Occipital lobe (tissue), 2 donors: ENCODE measurements around the gene GPR12. TPM values are rescaled to one million over a fixed set of nuclear protein-coding genes. Genes with fewer than 3 reads are reported as not detected.
A peak's percentile ranks its signal among the peaks of the same experiment; 100 is the strongest.
"Not testable (repeated sequence)": the region's sequence is repeated elsewhere in the genome, so short reads cannot be mapped to it uniquely, and the experiment has no call there.

Source experiments
- DNase-seq: peaks from one replicate; lab custom pipeline; 2025; lab: John Stamatoyannopoulos, UW
- total RNA-seq: library from RNA; depleted of rRNA; stranded (reverse); fragments of >200 nt; gene quantifications from one replicate; pipeline ENCODE4 v1.2.3, GENCODE V29; 2014

The GPR12 gene
- total RNA-seq, 1 donor from 2014 or later: 34.8 TPM

DNA sequence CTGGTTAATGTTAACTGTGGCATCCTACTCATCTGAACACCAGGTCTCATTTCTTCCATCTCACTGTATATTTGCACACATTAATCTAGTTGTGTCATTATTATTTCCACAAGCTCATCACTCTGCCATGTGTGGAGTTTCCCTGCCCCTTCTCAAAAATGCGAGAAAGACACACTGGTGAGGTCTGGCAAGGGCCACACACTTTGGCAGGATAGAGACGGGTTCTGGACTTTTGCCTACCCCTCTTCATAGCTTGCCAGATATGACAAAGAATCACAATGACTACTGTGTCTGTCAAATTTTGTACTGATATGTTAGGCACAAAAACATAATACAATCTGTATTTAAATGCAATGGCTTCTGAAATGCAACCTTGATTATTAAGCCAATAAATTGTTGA, 12.9 kb downstream of the GPR12 start:
- no peak for DNase-seq

DNA sequence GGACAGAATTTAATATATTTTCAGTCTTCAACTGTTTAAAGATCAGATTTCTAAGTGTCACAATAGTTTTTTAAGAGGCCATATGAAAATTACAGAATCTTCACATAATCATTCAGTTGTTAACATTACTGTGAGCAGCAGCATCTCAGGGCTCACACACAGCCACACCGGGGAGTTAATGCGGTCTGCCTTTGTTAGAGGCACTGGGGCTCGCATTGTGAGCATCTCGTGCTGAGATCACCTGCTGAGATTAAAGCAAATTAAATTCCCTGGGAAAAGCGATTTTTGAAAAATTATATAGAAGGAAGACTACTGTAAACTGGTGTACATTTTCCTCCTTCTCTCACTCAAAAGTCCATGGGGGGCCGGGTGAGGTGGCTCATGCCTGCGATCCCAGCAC, 16.6 kb downstream of the GPR12 start:
- DNase-seq: no peak

DNA sequence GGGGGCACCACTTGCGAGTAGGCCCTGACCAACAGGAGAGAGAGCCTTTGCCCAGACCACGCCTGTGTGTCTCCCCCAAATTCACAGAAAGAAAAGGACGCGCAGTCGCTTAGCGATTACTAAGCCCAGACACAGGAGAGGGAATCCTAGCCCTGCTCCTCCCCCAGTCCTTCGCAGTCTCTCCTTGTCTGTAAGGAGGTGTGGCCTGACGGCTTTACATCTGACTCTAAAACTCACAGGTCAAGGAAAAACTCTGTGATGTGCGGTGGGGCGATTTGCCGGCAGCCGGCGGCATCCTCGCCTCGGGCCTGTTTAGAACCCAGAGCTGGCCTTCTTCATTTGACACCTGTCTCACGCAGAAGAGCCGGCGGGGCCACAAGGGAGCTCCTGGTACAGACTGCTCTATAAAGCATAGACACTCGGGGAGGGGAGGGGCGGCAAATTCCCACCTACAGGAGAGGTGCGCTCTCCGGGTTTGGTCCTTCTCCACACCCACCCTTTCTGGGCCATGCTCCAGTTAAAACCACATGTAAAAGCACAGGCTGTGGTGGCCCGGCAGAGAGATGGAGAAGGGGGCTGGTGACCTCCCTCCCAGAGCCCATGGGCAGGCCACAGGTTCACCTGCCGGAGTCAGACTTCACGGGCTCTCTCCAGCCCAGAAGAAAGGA, 17.8 kb downstream of the GPR12 start:
- no peak for DNase-seq

DNA sequence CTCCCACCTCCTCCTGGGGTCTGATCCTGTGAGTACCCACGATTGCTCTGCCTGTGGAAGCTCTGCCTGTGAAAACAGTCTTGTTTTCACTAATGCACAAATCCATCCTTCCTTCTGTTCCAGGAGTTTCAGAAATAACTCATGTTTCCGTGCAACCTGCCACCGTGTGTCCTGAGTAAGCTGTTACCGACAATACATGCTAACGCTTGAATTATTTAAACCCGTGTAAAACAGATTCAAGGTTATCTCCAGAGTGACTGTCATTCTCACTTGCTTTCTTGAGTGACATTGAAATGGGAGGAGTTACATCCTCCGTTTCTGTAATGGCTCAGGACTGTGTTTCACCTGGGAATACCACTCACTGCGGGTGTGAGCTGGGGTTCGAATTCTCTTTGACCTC, 24.9 kb downstream of the GPR12 start:
- DNase-seq: no peak

GRCh38 chr13:26727633-26728032, 33.0 kb downstream of the GPR12 start:
- no peak for DNase-seq

- no peak for DNase-seq
These were observed 33.5 kb downstream of the GPR12 start for GRCh38 chr13:26727122-26727521.

- no peak for DNase-seq
These were observed 33.9 kb downstream of the GPR12 start for GRCh38 chr13:26726684-26727083.

- DNase-seq: not testable (repeated sequence)
These were observed 37.0 kb downstream of the GPR12 start for GRCh38 chr13:26723620-26724019.

GRCh38 chr13:26722321-26722720, 38.3 kb downstream of the GPR12 start:
- no peak for DNase-seq

GRCh38 chr13:26721251-26722121, 39.1 kb downstream of the GPR12 start:
- DNase-seq: peak; percentile 8

GRCh38 chr13:26719356-26719945, 41.1 kb downstream of the GPR12 start:
- no peak for DNase-seq

DNA sequence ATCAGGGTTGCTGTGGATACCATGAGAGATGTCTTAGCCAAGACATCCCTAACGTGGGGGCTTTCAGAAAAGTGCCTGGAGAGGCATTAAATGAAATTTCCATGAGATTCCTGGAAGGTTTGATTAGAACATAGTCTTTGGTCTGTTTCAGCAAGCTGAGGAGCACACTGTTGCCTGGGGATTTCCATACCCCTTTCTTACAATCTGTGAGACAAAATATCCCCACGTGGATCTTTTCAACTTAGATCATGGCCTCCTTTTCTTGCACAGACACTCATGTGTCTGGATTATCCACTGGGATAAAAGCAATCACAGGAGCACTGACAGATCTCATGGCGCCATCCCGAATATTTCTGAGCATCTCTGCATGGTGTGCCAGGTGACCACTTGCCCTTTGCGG, 41.7 kb downstream of the GPR12 start:
- no peak for DNase-seq

GRCh38 chr13:26718146-26718545, 42.4 kb downstream of the GPR12 start:
- DNase-seq: no peak

DNA sequence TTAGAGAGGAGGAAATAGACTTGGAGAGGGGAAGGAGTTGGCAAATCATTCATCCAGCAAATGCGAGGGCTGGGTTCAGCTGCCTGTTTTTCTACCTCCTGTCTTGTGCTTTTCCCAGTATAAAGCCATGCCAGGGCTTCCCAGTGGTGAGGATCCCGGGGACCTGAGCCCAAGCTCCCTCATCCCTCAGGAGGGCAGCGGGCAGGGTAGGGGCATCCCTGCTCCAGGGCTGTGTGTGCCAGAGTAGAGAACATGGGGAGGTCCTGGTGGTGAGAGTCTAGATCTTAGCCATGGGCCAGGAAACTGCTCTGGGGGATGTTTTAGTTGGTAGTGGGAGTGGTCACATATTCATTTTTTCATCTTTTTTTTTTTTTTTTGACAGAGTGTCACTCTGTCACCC, 43.6 kb downstream of the GPR12 start:
- no peak for DNase-seq

- DNase-seq: no peak
These were observed 47.2 kb downstream of the GPR12 start for GRCh38 chr13:26713341-26713740.

DNA sequence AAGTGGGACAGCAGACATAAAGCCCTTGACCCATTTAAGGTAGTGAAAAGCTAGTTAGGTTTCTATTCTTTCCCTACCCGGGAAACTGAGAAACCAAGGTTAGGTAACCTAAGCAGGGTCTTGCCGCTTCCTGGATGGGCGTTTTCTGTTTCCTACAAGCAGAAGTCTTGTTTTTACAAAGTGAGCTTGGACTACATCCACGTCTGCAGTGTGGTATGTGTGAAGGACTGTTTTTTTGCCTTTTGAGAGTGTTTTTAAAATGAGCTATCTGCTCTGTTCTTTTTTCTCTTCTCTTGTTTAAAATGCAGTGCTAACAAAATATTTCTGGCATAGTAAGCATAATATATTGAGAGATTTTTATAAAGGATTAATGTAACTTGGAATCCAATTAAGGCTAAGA, 49.4 kb downstream of the GPR12 start:
- no peak for DNase-seq

DNA sequence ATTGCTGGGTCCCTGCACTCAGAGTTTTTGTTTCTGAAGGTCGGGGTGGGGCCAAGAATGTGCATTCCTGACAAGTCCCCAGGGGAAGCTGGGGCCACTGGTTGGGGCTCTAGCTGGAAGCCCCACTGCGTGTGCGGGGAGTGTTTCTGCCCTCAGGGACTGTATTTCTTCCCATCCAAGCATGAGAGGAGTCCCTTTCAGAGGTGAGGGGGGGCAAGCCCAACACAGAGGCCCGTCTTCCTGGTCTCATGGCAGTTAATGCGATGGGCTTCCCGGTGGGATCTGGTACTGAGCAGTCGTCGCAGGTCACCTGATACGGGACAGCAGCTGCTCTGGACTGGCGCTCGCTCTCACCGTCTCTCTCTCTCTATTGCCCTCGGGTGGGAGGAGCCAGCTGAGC, 50.4 kb downstream of the GPR12 start:
- DNase-seq: no peak

GRCh38 chr13:26709461-26709860, 51.1 kb downstream of the GPR12 start:
- no peak for DNase-seq

- DNase-seq: no peak
These were observed 52.6 kb downstream of the GPR12 start for GRCh38 chr13:26708007-26708297.

GRCh38 chr13:26707122-26708006, 53.2 kb downstream of the GPR12 start:
- peak; percentile 9 for DNase-seq

DNA sequence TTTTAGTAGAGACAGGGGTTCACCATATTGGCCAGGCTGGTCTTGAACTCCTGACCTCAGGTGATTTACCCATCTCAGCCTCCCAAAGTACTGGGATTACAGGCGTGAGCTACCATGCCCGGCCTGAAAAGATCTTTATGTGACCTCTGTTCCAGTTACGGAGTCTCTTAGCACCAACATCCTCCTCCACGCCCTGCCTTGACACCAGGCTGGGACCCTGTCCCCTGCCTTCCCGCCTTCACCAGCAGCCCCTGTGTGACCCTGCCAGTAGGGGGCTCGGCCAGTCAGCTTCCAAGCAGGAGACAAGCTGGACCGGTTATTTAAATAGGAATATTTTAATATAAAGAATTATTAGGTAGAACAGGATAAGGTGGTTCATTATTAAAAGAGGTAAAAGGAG, 54.2 kb downstream of the GPR12 start:
- no peak for DNase-seq

DNA sequence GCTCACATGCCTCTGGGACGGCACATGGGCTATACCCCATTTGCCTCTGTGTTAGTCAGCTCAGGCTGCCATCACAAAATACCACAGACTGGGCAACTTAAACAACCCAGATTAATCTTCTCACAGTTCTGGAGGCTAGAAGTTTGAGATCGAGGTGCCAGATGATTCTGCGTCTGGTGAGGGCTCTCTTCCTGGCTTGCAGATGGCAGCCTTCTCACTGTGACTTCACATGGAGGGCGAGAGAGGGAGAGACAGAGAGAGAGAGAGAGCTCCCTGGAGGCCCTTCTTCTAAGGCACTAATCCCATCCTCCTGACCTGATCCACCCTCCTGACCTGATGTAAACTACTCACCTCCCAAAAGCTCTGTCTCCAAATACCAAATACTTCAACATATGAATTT, 55.0 kb downstream of the GPR12 start:
- DNase-seq: no peak
